ENCODE data around the gene TMEM198.

DNA sequence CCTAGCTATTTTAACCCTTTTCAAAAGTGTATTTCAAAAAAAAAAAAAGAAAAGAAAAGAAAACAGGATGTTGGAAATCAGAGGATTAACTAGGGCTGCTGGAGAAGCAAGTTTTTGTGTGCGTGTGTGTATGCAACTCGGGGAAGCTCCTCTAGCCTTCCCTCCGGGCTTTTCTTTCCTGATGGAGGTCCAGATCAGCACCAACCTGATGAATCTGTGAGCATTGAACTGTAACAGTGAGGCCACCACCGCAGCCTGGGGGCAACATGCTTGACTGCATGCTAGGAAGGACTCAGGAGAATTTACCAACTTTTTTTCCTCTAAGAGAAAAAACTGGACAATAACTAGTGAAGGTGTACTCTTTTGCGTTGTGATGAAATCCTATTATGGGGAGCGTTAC lies 25.2 kb downstream of the TMEM198 start:
- TF ChIP-seq SP1 (IDR thresholded peaks at IDR 0.05) (no peak), JUND (IDR thresholded peaks at IDR 0.05) (no peak), EGR1 (IDR thresholded peaks at IDR 0.05; ENCODE audit: low read depth in 2 of 2) (no peak), YY1 (IDR thresholded peaks at IDR 0.05) (no peak), RAD21 (IDR thresholded peaks at IDR 0.05) (no peak), TAF1 (conservative IDR thresholded peaks at IDR 0.05) (no peak), GABPA (IDR thresholded peaks at IDR 0.05 in 1 of 2, conservative IDR thresholded peaks at IDR 0.05 in 1 of 2) (no peak), HNF4A (conservative IDR thresholded peaks at IDR 0.05) (no peak)
- TF ChIP-seq, protein P1, sequence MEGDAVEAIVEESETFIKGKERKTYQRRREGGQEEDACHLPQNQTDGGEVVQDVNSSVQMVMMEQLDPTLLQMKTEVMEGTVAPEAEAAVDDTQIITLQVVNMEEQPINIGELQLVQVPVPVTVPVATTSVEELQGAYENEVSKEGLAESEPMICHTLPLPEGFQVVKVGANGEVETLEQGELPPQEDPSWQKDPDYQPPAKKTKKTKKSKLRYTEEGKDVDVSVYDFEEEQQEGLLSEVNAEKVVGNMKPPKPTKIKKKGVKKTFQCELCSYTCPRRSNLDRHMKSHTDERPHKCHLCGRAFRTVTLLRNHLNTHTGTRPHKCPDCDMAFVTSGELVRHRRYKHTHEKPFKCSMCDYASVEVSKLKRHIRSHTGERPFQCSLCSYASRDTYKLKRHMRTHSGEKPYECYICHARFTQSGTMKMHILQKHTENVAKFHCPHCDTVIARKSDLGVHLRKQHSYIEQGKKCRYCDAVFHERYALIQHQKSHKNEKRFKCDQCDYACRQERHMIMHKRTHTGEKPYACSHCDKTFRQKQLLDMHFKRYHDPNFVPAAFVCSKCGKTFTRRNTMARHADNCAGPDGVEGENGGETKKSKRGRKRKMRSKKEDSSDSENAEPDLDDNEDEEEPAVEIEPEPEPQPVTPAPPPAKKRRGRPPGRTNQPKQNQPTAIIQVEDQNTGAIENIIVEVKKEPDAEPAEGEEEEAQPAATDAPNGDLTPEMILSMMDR (IDR thresholded peaks at IDR 0.05; ENCODE audit: low read depth, low read length, missing input control): no peak
- TF ChIP-seq, protein P2, sequence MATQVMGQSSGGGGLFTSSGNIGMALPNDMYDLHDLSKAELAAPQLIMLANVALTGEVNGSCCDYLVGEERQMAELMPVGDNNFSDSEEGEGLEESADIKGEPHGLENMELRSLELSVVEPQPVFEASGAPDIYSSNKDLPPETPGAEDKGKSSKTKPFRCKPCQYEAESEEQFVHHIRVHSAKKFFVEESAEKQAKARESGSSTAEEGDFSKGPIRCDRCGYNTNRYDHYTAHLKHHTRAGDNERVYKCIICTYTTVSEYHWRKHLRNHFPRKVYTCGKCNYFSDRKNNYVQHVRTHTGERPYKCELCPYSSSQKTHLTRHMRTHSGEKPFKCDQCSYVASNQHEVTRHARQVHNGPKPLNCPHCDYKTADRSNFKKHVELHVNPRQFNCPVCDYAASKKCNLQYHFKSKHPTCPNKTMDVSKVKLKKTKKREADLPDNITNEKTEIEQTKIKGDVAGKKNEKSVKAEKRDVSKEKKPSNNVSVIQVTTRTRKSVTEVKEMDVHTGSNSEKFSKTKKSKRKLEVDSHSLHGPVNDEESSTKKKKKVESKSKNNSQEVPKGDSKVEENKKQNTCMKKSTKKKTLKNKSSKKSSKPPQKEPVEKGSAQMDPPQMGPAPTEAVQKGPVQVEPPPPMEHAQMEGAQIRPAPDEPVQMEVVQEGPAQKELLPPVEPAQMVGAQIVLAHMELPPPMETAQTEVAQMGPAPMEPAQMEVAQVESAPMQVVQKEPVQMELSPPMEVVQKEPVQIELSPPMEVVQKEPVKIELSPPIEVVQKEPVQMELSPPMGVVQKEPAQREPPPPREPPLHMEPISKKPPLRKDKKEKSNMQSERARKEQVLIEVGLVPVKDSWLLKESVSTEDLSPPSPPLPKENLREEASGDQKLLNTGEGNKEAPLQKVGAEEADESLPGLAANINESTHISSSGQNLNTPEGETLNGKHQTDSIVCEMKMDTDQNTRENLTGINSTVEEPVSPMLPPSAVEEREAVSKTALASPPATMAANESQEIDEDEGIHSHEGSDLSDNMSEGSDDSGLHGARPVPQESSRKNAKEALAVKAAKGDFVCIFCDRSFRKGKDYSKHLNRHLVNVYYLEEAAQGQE (IDR thresholded peaks at IDR 0.05): no peak
- TF ChIP-seq, protein P3, sequence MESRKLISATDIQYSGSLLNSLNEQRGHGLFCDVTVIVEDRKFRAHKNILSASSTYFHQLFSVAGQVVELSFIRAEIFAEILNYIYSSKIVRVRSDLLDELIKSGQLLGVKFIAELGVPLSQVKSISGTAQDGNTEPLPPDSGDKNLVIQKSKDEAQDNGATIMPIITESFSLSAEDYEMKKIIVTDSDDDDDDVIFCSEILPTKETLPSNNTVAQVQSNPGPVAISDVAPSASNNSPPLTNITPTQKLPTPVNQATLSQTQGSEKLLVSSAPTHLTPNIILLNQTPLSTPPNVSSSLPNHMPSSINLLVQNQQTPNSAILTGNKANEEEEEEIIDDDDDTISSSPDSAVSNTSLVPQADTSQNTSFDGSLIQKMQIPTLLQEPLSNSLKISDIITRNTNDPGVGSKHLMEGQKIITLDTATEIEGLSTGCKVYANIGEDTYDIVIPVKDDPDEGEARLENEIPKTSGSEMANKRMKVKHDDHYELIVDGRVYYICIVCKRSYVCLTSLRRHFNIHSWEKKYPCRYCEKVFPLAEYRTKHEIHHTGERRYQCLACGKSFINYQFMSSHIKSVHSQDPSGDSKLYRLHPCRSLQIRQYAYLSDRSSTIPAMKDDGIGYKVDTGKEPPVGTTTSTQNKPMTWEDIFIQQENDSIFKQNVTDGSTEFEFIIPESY (IDR thresholded peaks at IDR 0.05): no peak
- TF ChIP-seq, protein P4, sequence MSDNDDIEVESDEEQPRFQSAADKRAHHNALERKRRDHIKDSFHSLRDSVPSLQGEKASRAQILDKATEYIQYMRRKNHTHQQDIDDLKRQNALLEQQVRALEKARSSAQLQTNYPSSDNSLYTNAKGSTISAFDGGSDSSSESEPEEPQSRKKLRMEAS (IDR thresholded peaks at IDR 0.05): no peak
